Gastroesophageal sphincter (tissue), 3 donors: ENCODE measurements around the gene KIF2A.

ENCODE experiments used
- POLR2A ChIP-seq, 2 donors: fragments of 450-650 bp; IDR thresholded peaks; one replicate each; pipeline ENCODE4 v1.6.1; 2017; ENCODE audit warnings: antibody characterized with exemption in 2 of 2, mild to moderate bottlenecking in 2 of 2, moderate library complexity in 1 of 2
- TF ChIP-seq, protein P1 (sequence below), 4 experiments: fragments of 200-600 bp in 2 of 4; fragments of 450-650 bp in 2 of 4; sonication (generic) in 1 of 4; IDR thresholded peaks; one replicate each; pipeline ENCODE4 v1.5.1; 2017 to 2019; ENCODE audit warnings: antibody characterized with exemption in 4 of 4, mild to moderate bottlenecking in 2 of 4, moderate library complexity in 2 of 4

DNA sequence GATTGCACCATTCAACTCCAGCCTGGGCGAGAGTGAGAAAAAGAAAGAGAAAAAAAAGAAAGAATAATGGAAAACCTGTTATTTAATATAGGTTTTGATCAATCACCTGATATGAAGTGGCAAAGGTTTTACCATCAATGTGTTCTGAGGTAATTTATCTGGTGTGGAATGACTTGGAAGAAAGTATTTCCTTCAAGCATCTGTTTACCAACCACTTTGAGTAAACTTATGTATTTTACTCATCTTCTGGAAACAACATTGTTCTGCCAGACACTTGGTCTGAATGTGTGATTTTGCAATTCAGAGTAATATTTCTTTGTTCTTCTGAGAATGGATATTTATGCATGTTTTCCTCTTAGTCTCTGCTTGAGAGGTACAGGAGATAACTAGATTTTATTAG is 24.3 kb downstream of the KIF2A start:
- TF ChIP-seq, protein P1, sequence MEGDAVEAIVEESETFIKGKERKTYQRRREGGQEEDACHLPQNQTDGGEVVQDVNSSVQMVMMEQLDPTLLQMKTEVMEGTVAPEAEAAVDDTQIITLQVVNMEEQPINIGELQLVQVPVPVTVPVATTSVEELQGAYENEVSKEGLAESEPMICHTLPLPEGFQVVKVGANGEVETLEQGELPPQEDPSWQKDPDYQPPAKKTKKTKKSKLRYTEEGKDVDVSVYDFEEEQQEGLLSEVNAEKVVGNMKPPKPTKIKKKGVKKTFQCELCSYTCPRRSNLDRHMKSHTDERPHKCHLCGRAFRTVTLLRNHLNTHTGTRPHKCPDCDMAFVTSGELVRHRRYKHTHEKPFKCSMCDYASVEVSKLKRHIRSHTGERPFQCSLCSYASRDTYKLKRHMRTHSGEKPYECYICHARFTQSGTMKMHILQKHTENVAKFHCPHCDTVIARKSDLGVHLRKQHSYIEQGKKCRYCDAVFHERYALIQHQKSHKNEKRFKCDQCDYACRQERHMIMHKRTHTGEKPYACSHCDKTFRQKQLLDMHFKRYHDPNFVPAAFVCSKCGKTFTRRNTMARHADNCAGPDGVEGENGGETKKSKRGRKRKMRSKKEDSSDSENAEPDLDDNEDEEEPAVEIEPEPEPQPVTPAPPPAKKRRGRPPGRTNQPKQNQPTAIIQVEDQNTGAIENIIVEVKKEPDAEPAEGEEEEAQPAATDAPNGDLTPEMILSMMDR (IDR thresholded peaks at IDR 0.05) = no peak
- no peak for TF ChIP-seq POLR2A (IDR thresholded peaks at IDR 0.05)
